ENCODE measurements around the gene RADIL. TPM values are rescaled to one million over a fixed set of nuclear protein-coding genes. Genes with fewer than 3 reads are reported as not detected.

The RADIL gene
- total and polyA plus RNA-seq, 2 of the 13 experiments (the other 11 are each of a cell fraction or from before 2014, with no cell fraction given) = 0.05 to 0.09 TPM

- TF ChIP-seq ARID4A (CRISPR knock-in tag; IDR thresholded peaks at IDR 0.05; ENCODE audit: borderline replicate concordance) (no peak; the same call in 1 of the 2 replicates), MNT (IDR thresholded peaks at IDR 0.05) (no peak), ZNF160 (CRISPR knock-in tag; IDR thresholded peaks at IDR 0.05) (no peak), ELF3 (CRISPR knock-in tag; IDR thresholded peaks at IDR 0.05) (0 out of 2 replicates have a peak, but pooled peaks have one; percentile 23), PBX2 (CRISPR knock-in tag; IDR thresholded peaks at IDR 0.05) (no peak), GTF3A (CRISPR knock-in tag; conservative IDR thresholded peaks at IDR 0.05) (no peak), BRF2 (CRISPR knock-in tag; IDR thresholded peaks at IDR 0.05) (no peak), ZNF724P (CRISPR knock-in tag; IDR thresholded peaks at IDR 0.05; ENCODE audit: borderline replicate concordance) (no peak), KDM1A (CRISPR knock-in tag; IDR thresholded peaks at IDR 0.05) (no peak), POGZ (CRISPR knock-in tag; IDR thresholded peaks at IDR 0.05) (peak; percentile 53; the same call in 1 of the 2 replicates), ZKSCAN1 (IDR thresholded peaks at IDR 0.05; ENCODE audit: low read length) (no peak), ZNF3 (CRISPR knock-in tag; IDR thresholded peaks at IDR 0.05) (no peak), PHF8 (CRISPR knock-in tag; IDR thresholded peaks at IDR 0.05) (no peak), ZMAT3 (CRISPR knock-in tag; conservative IDR thresholded peaks at IDR 0.05) (no peak), SP4 (CRISPR knock-in tag; IDR thresholded peaks at IDR 0.05) (peak; percentile 95), ZBTB21 (CRISPR knock-in tag; IDR thresholded peaks at IDR 0.05) (no peak), ZNF772 (CRISPR knock-in tag; IDR thresholded peaks at IDR 0.05) (no peak), KLF16 (CRISPR knock-in tag; IDR thresholded peaks at IDR 0.05) (no peak), ZNF773 (CRISPR knock-in tag; IDR thresholded peaks at IDR 0.05; ENCODE audit: borderline replicate concordance) (no peak), RAD21 (CRISPR knock-in tag; IDR thresholded peaks at IDR 0.05) (peak; percentile 73), PHF20 (CRISPR knock-in tag; IDR thresholded peaks at IDR 0.05) (no peak), LCORL (IDR thresholded peaks at IDR 0.05) (no peak), LCORL (CRISPR knock-in tag; IDR thresholded peaks at IDR 0.05) (no peak), RFXANK (CRISPR knock-in tag; IDR thresholded peaks at IDR 0.05) (no peak), CREBL2 (CRISPR knock-in tag; IDR thresholded peaks at IDR 0.05; ENCODE audit: borderline replicate concordance) (no peak)
These were observed at the start of gene RADIL (continued) for GRCh38 chr7:4883372-4884144.
